HFFc6 (cell line): Measurements from ENCODE around the gene NRP2. TPM values are rescaled to one million over a fixed set of nuclear protein-coding genes. Genes with fewer than 3 reads are reported as not detected.

Experiments
- DNase-seq: peaks from one replicate; pipeline ENCODE4 v3.0.0-alpha.2; 2018
- H3K27ac Mint-ChIP-seq: 2 replicates; pipeline ENCODE4 v1.8.0; 2020; ENCODE audit warnings: mild to moderate bottlenecking, mixed read lengths
- H3K27me3 Mint-ChIP-seq: 2 replicates; pipeline ENCODE4 v1.8.0; 2021; ENCODE audit warnings: mild to moderate bottlenecking, moderate library complexity, mixed read lengths; ENCODE audit not compliant: insufficient read depth
- H3K36me3 Mint-ChIP-seq: 2 replicates; pipeline ENCODE4 v1.8.0; 2021; ENCODE audit warnings: low read depth, mixed read lengths
- H3K4me1 Mint-ChIP-seq: 2 replicates; pipeline ENCODE4 v1.8.0; 2020; ENCODE audit warnings: low read depth, mixed read lengths
- H3K4me3 Mint-ChIP-seq: 2 replicates; pipeline ENCODE4 v1.8.0; 2020; ENCODE audit warnings: mild to moderate bottlenecking, moderate library complexity, mixed read lengths
- H3K9me3 Mint-ChIP-seq: 2 replicates; pipeline ENCODE4 v1.8.0; 2020; ENCODE audit warnings: mild to moderate bottlenecking, mixed read lengths
- long read RNA-seq: library from polyadenylated mRNA; unstranded; transcript quantifications from one replicate; pipeline ENCODE4 v2.0.0, GENCODE V29; 2019
- total RNA-seq, 6 experiments: library from RNA; stranded (reverse); fragmentation: NEBNext Ultra II Directional; extraction: Animal tissue kit (Norgen Biotek cat#: 25700); gene quantifications; 2 replicates in 1 of 6; 3 replicates in 5 of 6; pipeline ENCODE4 v1.2.3, GENCODE V29; 2021
- TF ChIP-seq, protein P1 (sequence below): fragments of 200-600 bp; sonication (generic); IDR thresholded peaks from 2 replicates; pipeline ENCODE4 v1.5.0; 2021; ENCODE audit warnings: antibody characterized with exemption, mild to moderate bottlenecking

Gene NRP2, protein sequence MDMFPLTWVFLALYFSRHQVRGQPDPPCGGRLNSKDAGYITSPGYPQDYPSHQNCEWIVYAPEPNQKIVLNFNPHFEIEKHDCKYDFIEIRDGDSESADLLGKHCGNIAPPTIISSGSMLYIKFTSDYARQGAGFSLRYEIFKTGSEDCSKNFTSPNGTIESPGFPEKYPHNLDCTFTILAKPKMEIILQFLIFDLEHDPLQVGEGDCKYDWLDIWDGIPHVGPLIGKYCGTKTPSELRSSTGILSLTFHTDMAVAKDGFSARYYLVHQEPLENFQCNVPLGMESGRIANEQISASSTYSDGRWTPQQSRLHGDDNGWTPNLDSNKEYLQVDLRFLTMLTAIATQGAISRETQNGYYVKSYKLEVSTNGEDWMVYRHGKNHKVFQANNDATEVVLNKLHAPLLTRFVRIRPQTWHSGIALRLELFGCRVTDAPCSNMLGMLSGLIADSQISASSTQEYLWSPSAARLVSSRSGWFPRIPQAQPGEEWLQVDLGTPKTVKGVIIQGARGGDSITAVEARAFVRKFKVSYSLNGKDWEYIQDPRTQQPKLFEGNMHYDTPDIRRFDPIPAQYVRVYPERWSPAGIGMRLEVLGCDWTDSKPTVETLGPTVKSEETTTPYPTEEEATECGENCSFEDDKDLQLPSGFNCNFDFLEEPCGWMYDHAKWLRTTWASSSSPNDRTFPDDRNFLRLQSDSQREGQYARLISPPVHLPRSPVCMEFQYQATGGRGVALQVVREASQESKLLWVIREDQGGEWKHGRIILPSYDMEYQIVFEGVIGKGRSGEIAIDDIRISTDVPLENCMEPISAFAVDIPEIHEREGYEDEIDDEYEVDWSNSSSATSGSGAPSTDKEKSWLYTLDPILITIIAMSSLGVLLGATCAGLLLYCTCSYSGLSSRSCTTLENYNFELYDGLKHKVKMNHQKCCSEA
- total RNA-seq = 10 to 100 TPM; 11.8 to 25.1 (median 21.4) TPM
- long read RNA-seq, partial matches to known transcripts = 2 of 4 reads
- long read RNA-seq, other reads (novel, unspliced or antisense) = 1 of 4 reads

DNA sequence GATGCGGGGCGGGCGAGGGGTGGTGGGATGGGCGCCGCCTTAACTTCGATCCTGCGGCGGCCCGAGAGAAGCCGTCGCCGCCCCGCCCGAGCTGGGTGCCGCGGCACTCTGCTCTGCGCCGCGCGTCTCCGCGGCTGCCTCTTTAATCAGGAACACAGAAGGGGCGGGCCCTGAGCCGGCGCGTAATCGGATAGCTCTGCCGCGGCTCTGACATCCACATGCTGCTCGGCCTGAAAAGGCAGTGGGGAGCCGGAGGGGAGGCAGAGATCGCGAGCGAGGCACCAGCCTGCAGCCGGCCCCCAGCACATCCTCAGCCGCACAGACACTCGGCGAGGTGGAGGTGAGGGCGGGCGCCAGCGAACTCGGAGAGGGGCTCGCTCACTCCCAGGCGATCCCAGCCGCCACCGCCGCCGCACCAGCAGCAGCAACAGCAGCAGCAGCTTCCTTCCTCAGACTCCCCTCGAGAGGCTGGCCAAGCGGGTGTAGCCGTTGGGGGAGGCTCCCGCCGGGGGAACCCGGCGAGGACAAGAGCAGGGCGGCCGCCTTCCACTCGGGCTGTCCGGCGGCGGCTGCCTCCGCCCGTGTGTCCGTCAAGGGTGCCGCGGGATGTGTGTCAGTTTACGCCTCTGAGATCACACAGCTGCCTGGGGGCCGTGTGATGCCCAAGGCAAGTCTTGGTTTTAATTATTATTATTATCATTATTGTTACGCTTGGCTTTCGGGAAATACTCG lies at the start of gene NRP2:
Gene NRP2 (plus strand): TSS at position 263 of the 732 bp plus-strand sequence. CDS start 790 bp downstream, outside the sequence.
- peaks cover 56% of the 10 kb centered on the region for H3K4me1 Mint-ChIP-seq
- H3K9me3 Mint-ChIP-seq = no peaks in the 10 kb centered on the region
- peaks cover 1% of the 10 kb centered on the region for H3K27me3 Mint-ChIP-seq
- peak within 1 kb of the TSS; percentile 81 for H3K27ac Mint-ChIP-seq
- peak within 1 kb of the TSS; percentile 92 for H3K4me3 Mint-ChIP-seq
- no peaks in the 10 kb centered on the region for H3K36me3 Mint-ChIP-seq
- TF ChIP-seq, protein P1, sequence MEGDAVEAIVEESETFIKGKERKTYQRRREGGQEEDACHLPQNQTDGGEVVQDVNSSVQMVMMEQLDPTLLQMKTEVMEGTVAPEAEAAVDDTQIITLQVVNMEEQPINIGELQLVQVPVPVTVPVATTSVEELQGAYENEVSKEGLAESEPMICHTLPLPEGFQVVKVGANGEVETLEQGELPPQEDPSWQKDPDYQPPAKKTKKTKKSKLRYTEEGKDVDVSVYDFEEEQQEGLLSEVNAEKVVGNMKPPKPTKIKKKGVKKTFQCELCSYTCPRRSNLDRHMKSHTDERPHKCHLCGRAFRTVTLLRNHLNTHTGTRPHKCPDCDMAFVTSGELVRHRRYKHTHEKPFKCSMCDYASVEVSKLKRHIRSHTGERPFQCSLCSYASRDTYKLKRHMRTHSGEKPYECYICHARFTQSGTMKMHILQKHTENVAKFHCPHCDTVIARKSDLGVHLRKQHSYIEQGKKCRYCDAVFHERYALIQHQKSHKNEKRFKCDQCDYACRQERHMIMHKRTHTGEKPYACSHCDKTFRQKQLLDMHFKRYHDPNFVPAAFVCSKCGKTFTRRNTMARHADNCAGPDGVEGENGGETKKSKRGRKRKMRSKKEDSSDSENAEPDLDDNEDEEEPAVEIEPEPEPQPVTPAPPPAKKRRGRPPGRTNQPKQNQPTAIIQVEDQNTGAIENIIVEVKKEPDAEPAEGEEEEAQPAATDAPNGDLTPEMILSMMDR = no peak
- DNase-seq = peak; percentile 72

DNA sequence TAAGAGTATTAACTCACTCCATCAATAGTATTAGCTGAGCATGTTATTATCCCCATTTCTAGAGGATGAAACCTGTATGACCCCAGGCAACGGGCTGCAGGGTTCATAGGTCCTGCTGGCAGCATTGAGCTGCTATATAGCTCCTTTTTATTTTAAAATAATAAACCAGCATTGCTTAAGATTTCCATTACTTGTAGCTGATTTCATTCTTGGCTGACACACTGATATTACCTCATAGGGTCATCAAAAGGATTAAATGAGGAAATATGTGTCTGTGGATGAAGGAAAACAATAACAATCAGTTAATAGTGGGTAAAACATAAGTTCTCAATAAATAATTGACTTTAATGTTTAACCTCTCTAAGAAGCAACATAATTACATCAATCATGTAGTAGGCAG lies 48.3 kb upstream of the NRP2 start:
- peaks cover 5% of the 10 kb centered on the region for H3K27me3 Mint-ChIP-seq
- DNase-seq = no peak
- H3K9me3 Mint-ChIP-seq = no peaks in the 10 kb centered on the region
- TF ChIP-seq, protein P1 = no peak
- peaks cover 9% of the 10 kb centered on the region for H3K4me1 Mint-ChIP-seq
- H3K27ac Mint-ChIP-seq = no peak overlapping the region
- H3K4me3 Mint-ChIP-seq = no peak overlapping the region
- no peaks in the 10 kb centered on the region for H3K36me3 Mint-ChIP-seq

DNA sequence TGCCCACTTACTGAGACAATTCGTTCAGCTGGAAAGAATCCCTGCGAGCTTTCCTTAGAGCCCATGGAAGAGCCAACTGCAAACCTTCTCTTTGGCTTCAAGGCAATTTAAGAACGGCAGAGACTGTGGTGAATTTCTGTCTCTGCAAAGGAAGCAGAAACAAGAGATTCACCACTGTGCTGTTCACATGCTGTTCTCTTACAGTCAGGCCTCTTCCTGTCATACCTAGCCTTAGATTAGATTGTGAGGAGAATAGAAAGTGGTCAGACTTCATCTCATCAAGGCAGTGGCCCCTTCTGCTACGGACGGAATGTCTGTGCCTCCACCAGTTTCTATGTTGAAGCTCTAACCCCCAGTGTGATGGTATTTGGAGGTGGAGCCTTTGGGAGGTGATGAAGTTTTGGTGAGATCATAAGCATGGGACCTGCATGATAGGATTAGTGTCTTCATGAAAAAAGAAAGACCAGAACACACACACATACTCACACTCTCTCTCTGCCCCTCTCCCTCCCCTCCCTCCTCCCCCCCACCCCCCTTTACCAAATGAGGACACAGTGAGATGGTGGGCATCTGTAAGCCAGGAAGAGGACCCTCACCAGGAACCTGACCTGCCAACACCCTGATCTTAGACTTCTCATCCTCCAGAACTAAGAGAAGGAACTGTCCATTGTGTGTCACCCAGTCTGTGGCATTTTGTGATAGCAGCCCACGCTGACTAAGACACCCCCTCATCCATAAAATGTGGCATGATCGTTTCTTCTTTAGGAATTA lies 45.6 kb upstream of the NRP2 start:
- Mint-ChIP-seq H3K4me1 (peaks cover 9% of the 10 kb centered on the region), H3K27ac (no peak overlapping the region), H3K36me3 (peaks cover 4% of the 10 kb centered on the region; the same call in 1 of the 2 replicates), H3K4me3 (no peak overlapping the region), H3K9me3 (no peaks in the 10 kb centered on the region), H3K27me3 (peaks cover 4% of the 10 kb centered on the region)
- no peak for DNase-seq
- TF ChIP-seq, protein P1 = no peak

DNA sequence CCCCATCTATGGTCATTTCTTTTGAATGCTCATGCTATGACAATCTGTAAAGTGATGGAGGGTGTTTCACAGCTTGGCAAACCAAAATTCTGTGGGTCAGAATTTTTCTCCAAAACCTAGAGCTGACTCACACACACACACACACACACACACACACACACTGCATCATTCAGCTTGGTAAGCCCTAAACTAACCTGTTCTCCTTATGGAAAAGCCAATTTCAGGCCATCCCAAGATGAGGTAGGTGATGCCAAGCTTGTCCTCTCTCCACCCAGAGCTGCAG lies 45.0 kb upstream of the NRP2 start:
- DNase-seq = peak; percentile 5
- no peak overlapping the region for H3K4me3 Mint-ChIP-seq
- H3K27me3 Mint-ChIP-seq = peaks cover 4% of the 10 kb centered on the region
- no peak overlapping the region for H3K27ac Mint-ChIP-seq
- TF ChIP-seq, protein P1 = no peak
- peaks cover 4% of the 10 kb centered on the region; the same call in 1 of the 2 replicates for H3K36me3 Mint-ChIP-seq
- peaks cover 9% of the 10 kb centered on the region for H3K4me1 Mint-ChIP-seq
- H3K9me3 Mint-ChIP-seq = no peaks in the 10 kb centered on the region
